Measurements from ENCODE around the gene PLXNA3.

PLXNA3 gene

DNA sequence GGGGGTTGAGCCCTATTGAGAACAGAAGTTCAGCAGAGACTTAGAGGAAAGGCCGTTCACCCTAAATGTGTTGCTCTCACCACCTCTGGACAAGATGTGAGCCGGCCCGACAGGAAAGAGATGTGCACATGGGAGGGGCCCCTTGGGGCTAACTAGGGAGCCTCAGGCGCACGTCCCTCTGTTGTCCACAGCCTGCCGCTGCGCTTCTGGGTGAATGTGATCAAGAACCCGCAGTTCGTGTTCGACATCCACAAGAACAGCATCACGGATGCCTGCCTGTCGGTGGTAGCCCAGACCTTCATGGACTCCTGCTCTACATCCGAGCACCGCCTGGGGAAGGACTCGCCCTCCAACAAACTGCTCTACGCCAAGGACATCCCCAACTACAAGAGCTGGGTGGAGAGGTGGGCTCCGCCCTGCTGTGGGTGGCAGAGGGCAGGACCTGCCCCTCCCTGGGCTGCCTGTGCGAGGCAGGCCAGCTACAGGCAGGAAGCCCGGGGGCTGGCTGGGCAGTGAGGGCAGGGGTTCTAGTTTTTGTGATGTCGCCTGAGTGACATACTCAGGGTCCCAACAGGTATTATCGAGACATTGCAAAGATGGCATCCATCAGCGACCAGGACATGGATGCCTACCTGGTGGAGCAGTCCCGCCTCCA lies 13.0 kb downstream of the PLXNA3 start:
- Mint-ChIP-seq H3K9me3 (no peaks in the 10 kb centered on the region), H3K4me1 (peaks cover 6 to 7% of the 10 kb centered on the region in 2 donors), H3K27me3 (no peaks in the 10 kb centered on the region), H3K4me3 (no peak overlapping the region), H3K36me3 (peaks cover 16 to 28% of the 10 kb centered on the region in 2 donors), H3K27ac (no peak overlapping the region)
- DNase-seq, result no peak
- ATAC-seq (replicated peaks), result no peak

GRCh38 chrX:154471839-154472684 lies 14.0 kb downstream of the PLXNA3 start:
- H3K36me3 Mint-ChIP-seq, result peaks cover 11 to 21% of the 10 kb centered on the region in 2 donors
- no peak for ATAC-seq (replicated peaks)
- no peak overlapping the region for H3K4me3 Mint-ChIP-seq
- no peaks in the 10 kb centered on the region for H3K27me3 Mint-ChIP-seq
- H3K4me1 Mint-ChIP-seq, result peaks cover 6 to 12% of the 10 kb centered on the region in 2 donors
- H3K27ac Mint-ChIP-seq, result no peak overlapping the region
- no peak for DNase-seq
- no peaks in the 10 kb centered on the region for H3K9me3 Mint-ChIP-seq

DNA sequence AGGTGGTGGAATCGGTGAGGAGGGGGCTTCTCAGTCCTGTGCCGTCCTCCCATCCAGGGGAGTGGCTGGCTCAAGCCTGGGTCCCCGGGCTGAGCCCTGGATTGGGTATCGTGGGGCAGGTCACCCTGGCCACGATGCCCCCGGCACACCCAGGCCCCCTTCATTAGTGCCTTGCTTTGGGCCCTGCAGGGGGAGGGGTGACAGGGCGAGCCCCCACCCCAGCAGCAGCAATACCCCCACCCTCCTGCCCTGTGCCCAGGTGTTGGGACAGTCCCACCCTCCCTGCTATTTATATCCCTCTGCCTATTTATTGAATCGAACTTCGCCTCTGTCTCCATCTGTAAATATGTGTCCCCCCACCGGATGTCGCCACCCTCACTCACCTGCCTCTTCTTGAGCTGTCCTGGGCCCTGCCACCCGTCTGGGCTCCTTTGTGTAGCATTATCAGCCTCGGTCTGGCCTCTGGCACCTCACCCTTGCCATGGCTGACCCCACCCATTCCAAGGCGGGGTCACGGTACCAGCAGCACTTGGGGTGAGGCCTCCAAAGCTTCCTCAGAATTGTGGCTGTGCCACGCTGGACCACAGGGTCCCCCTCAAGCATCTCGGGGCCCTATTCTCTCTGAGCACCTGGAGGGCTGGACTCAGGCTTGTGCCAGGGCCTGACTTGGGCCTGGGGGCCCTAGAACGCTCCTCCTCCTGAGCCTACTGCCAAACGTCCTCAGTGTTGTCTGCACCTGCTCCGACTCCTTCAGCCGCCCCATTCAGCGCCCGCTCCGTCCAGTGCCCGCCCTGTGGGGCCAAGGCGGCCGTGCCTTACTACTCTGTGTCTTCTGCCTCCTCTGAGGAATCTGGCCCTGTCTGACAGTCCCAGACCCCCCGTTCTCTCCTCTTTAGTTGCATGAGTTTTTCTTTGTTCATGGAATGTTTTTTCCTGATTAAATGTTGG lies 14.9 kb downstream of the PLXNA3 start:
- H3K36me3 Mint-ChIP-seq, result peaks cover 11 to 21% of the 10 kb centered on the region in 2 donors
- no peaks in the 10 kb centered on the region for H3K9me3 Mint-ChIP-seq
- no peaks in the 10 kb centered on the region for H3K27me3 Mint-ChIP-seq
- no peak overlapping the region for H3K4me3 Mint-ChIP-seq
- peaks cover 12 to 14% of the 10 kb centered on the region in 2 donors for H3K4me1 Mint-ChIP-seq
- no peak for DNase-seq
- no peak overlapping the region for H3K27ac Mint-ChIP-seq
- no peak for ATAC-seq (replicated peaks)

DNA sequence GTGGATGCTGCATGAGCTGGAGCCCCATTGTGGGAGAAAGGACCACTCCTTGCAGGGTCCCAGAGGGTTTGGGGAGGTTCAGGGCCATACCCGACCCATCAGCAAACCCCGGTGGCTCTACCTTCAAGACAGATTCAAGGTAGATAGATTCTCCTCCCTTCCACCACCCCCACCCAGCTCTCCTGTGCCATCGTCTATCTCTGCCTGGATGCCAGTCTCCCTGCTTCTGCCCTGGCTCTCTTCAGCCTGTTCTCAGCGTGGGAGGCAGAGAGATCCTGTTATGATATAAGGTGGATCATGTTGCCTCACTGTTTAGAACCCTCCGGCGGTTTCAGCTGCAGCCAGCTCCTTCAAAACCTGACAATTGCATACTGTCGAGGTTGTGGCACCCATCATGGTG lies 15.6 kb downstream of the PLXNA3 start:
- Mint-ChIP-seq H3K9me3 (no peaks in the 10 kb centered on the region), H3K4me1 (peaks cover 14 to 16% of the 10 kb centered on the region in 2 donors), H3K27me3 (no peaks in the 10 kb centered on the region), H3K27ac (no peak overlapping the region), H3K36me3 (peaks cover 11 to 21% of the 10 kb centered on the region in 2 donors), H3K4me3 (no peak overlapping the region)
- ATAC-seq (replicated peaks) (no peak), DNase-seq (no peak)

- peaks cover 17 to 23% of the 10 kb centered on the region in 2 donors for H3K4me1 Mint-ChIP-seq
- no peak for ATAC-seq (replicated peaks)
- H3K27ac Mint-ChIP-seq, result no peak overlapping the region
- no peak overlapping the region for H3K4me3 Mint-ChIP-seq
- DNase-seq, result no peak
- H3K36me3 Mint-ChIP-seq, result peaks cover 11% of the 10 kb centered on the region in 2 donors
- no peaks in the 10 kb centered on the region for H3K9me3 Mint-ChIP-seq
- no peaks in the 10 kb centered on the region for H3K27me3 Mint-ChIP-seq
Measured at GRCh38 chrX:154476821-154477220, 18.7 kb downstream of the PLXNA3 start.

GRCh38 chrX:154477891-154478477 lies 19.9 kb downstream of the PLXNA3 start:
- Mint-ChIP-seq H3K4me3 (peak overlapping the region; percentile 85 to 86), H3K4me1 (peaks cover 17 to 23% of the 10 kb centered on the region in 2 donors), H3K36me3 (peaks cover 5 to 8% of the 10 kb centered on the region in 2 donors), H3K9me3 (no peaks in the 10 kb centered on the region), H3K27me3 (no peaks in the 10 kb centered on the region), H3K27ac (peak overlapping the region; percentile 96)
- ATAC-seq (replicated peaks) (no peak), DNase-seq (no peak)

DNA sequence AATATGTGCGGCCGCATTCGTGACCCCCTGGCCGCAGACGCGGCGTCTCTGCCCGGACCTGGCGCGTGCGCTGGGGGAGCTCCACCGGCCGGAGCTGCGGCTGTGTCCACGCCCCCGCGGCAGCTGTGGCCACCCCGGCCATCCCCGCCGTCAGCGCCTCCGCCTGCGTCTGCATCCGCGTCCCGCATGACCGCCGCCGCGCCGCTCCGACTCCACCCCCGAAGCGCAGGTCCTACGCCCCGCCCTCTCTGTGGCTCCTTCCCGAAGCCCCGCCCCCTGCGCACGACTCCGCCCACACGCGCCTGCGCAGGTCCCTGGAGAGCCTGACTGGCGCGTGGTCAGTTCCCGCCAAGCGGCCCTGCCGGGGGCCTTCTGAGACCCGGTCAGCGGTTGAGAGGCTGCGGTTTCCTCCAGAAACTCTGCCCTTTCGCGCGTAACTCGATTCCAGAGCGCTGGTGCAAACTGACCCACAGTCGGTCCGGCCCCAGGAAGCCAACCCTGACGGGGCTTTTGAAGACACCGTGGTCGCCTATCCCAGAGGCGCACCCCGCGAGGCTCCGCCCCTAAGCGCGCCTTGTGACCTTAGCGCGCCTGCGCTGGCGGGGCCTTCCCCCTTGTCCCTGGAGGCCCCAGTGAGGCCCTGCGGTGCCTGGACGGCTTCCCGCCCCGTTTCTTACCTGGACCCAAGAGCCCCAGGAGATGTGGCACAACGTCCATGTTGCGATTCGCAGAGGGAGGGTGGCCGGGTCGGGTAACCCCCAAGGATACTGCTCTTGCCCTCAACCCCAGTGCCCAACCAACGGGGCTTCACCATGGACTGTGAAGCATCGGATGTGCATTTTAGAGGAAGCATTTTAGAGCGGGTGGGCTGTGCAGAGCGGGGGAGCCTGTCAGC lies 20.9 kb downstream of the PLXNA3 start, which contains the start of gene LAGE3:
TSS of gene LAGE3 (minus strand) at position 554 of the 895 bp plus-strand sequence. CDS start at position 188, 366 bp downstream.
- H3K4me1 Mint-ChIP-seq, result peaks cover 20 to 31% of the 10 kb centered on the region in 2 donors
- H3K36me3 Mint-ChIP-seq, result peaks cover 5 to 11% of the 10 kb centered on the region in 2 donors
- peak; percentile 87 to 93 for ATAC-seq (replicated peaks)
- peak within 1 kb of the TSS; percentile 96 for H3K27ac Mint-ChIP-seq
- no peaks in the 10 kb centered on the region for H3K9me3 Mint-ChIP-seq
- peak within 1 kb of the TSS; percentile 85 to 86 for H3K4me3 Mint-ChIP-seq
- no peaks in the 10 kb centered on the region for H3K27me3 Mint-ChIP-seq
- DNase-seq, result peak; percentile 88

GRCh38 chrX:154481195-154481594 lies 23.1 kb downstream of the PLXNA3 start:
- peaks cover 16 to 32% of the 10 kb centered on the region in 2 donors for H3K4me1 Mint-ChIP-seq
- no peaks in the 10 kb centered on the region for H3K27me3 Mint-ChIP-seq

DNA sequence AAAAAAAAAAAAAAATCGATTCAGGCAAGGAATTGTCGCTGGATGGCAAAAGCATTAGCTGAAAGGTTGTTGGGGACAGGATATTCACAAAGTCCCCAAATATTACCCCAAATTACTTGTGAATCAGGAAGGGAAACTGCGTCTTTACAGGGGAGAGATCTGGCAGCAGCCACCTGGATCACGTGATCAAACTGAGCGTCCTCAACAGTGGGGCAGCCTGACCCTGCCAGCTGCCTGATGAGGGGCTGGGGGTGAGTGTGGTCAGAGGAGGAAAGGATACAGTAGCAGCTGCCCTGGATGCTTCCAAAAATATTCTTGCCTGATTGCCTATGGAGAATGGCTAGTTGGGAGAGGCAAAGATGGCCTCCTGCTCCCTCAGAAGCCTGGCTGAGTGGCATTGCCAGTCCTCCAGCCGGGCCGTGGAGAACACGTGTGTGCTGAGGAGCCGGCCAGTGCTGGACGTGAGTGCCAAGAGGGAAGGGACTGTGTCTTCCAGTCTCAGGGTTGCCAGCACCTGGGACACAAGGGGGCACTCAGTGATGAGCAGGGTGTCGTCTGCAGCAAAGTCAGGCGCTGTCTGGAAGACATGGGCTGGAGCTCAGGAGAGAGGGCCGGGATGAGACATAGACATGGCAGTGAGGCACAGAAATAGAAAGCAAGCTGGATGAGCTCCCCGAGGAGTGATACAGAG lies 24.0 kb downstream of the PLXNA3 start:
- no peaks in the 10 kb centered on the region for H3K27me3 Mint-ChIP-seq
- no peak for DNase-seq
- no peak for ATAC-seq (replicated peaks)
- no peak overlapping the region for H3K27ac Mint-ChIP-seq
- H3K36me3 Mint-ChIP-seq, result peaks cover 5 to 6% of the 10 kb centered on the region in 2 donors
- H3K4me3 Mint-ChIP-seq, result no peak overlapping the region
- H3K9me3 Mint-ChIP-seq, result no peaks in the 10 kb centered on the region
- peaks cover 12 to 34% of the 10 kb centered on the region in 2 donors for H3K4me1 Mint-ChIP-seq

More at GRCh38 chrX:154481195-154481594, 23.1 kb downstream of the PLXNA3 start:
- H3K4me3 Mint-ChIP-seq, result no peak overlapping the region
- no peak for DNase-seq
- no peak overlapping the region for H3K27ac Mint-ChIP-seq
- no peak for ATAC-seq (replicated peaks)
- H3K36me3 Mint-ChIP-seq, result peaks cover 6 to 7% of the 10 kb centered on the region in 2 donors
- no peaks in the 10 kb centered on the region for H3K9me3 Mint-ChIP-seq

DNA sequence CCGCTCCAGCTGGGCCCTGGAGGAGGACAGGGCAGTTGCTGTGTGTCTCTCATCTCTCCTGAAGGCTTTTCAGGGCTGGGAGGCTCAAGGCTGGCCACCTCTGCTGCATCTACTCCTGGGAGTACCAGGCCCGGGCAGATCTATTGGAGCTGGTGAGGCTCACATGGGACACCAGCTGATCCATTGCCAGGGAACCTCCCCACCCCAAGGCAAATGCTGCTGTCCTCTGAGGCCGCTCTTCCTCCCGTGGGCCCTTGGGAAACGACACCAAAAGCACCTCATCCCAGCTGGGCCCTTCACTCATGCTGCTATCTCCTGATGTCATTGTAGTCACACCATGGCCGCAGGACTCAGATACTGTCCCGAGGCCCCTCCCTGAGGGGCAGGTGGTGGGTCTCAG lies 24.7 kb downstream of the PLXNA3 start:
- Mint-ChIP-seq H3K36me3 (peaks cover 7 to 9% of the 10 kb centered on the region in 2 donors), H3K9me3 (no peaks in the 10 kb centered on the region), H3K4me1 (peaks cover 13 to 37% of the 10 kb centered on the region in 2 donors), H3K27ac (no peak overlapping the region), H3K4me3 (no peak overlapping the region), H3K27me3 (no peaks in the 10 kb centered on the region)
- DNase-seq (no peak), ATAC-seq (replicated peaks) (no peak)

- DNase-seq, result no peak
- H3K27ac Mint-ChIP-seq, result no peak overlapping the region
- no peak for ATAC-seq (replicated peaks)
- peaks cover 16 to 37% of the 10 kb centered on the region in 2 donors for H3K4me1 Mint-ChIP-seq
- H3K27me3 Mint-ChIP-seq, result no peaks in the 10 kb centered on the region
- no peak overlapping the region for H3K4me3 Mint-ChIP-seq
- H3K36me3 Mint-ChIP-seq, result peaks cover 13% of the 10 kb centered on the region in 2 donors
- H3K9me3 Mint-ChIP-seq, result no peaks in the 10 kb centered on the region
Measured at GRCh38 chrX:154483325-154483724, 25.2 kb downstream of the PLXNA3 start.
